ENCODE results near the gene MAP1A. TPM values are rescaled to one million over a fixed set of nuclear protein-coding genes. Genes with fewer than 3 reads are reported as not detected.

Gene MAP1A
- 10 to 100 TPM; 23.2 to 43.6 (median 34.2) TPM for polyA plus RNA-seq (ENCODE audit: insufficient read length in 10 of 10)
- long read RNA-seq, donor 1 = 0 reads
- long read RNA-seq, donor 2 = 0 reads
- long read RNA-seq, donor 3 = 0 reads
- long read RNA-seq, donor 4, partial matches to known transcripts = 7 of 7 reads
- long read RNA-seq, donor 4, other reads (novel, unspliced or antisense) = 0 of 7 reads
- long read RNA-seq, donor 5, partial matches to known transcripts = 33 of 33 reads
- long read RNA-seq, donor 5, other reads (novel, unspliced or antisense) = 0 of 33 reads
- long read RNA-seq, donor 6, partial matches to known transcripts = 5 of 5 reads
- long read RNA-seq, donor 6, other reads (novel, unspliced or antisense) = 0 of 5 reads
- long read RNA-seq, donor 7 = 0 reads
- long read RNA-seq, donor 8 = 0 reads
- long read RNA-seq, donor 9 = 0 reads

DNA sequence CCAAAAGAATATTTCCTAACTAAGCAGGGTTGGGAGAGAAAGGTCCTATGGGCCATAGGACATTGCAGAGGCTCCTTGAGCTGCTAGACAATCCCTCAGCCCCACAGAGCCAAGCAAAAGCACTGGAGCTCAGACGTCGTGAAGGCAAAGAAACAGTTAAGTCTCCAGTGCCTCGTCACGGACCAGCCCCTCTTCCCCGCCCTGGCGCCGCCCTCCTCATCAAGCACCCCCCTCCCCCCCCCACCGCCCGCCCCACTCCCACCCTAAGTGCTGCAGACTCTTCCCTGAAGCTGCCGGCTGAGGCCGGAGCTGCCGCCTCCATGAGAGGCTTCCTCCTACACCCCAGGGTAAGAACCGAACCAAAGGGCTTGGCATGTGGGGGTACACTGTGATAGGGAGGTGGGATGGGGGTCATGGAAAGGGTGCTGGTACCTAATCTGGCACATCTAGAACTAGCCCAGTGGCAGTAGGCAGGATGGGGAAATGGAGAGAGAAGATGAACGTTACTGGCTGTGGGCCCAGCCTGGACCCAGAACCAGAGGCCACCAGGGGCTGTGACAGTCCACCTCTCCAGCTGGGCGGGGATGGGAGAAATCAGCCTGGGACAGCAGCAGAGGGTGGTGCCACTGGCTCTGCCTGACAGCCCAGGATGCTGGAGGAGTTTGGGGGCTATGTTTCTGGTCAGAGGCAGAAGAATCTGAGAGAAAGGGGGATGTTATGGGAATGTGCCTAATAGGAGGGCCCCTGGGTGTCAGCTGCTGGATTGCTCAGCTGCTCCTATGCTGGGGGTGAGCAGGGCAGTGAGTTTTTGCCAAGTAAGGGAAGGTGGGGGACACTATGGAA, at the start of gene MAP1A:
Gene MAP1A (plus strand): TSS at position 255 of the 843 bp plus-strand sequence. CDS start 3,866 bp downstream, outside the sequence.
- peak; percentile 72 to 89 (median 77) for DNase-seq

DNA sequence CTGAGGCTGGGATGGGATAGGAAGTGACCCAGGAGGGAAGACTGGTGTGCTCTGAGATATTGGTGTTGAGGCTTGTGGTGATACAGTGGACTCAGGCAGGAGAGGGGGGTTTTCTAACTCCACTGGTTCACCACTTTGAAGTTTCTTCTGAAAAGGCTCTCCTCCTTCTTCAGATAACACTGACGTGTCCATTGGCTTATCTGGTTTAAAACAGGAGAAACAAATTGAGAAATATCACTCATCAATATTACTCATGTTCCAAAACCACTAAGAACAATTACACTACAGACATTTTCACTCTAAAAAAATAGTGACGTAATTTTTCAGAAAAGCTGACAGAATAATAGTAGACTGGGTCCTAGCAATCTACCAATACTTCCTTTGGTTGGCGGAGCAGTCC, 47.5 kb upstream of the MAP1A start:
- no peak for DNase-seq

DNA sequence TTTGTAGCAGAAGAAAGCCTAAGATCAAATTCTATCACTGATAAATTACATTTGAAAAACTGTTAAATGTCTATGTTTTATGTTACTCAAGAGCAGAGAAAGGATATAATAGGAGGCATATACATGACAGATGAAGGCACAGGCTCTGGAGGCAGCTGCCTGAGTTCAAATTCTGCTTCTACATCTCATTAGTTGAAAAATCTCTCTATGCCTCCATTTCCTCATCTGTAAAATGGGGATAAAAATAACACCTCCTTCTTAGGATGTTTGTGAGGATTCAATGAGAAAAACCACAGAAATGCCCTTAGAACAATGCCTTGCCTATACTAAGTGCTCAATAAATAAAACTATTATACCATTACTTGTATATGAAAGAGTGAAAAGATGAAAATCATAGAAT, 45.4 kb upstream of the MAP1A start:
- DNase-seq = no peak

DNA sequence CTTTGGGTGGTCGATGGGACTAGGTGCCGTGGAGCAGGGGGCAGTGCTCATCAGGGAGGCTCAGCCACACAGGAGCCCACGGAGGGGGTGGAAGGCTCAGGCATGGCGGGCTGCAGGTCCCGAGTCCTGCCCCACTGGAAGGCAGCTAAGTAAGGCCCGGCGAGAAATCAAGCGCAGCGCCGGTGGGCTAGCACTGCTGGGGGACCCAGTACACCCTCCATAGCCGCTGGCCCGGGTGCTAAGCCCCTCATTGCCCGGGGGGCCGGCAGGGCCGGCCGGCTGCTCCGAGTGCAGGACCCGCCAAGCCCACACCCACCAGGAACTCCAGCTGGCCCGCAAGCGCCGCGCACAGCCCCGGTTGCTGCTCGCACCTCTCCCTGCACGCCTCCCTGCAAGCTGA, 43.5 kb upstream of the MAP1A start:
- no peak for DNase-seq

DNA sequence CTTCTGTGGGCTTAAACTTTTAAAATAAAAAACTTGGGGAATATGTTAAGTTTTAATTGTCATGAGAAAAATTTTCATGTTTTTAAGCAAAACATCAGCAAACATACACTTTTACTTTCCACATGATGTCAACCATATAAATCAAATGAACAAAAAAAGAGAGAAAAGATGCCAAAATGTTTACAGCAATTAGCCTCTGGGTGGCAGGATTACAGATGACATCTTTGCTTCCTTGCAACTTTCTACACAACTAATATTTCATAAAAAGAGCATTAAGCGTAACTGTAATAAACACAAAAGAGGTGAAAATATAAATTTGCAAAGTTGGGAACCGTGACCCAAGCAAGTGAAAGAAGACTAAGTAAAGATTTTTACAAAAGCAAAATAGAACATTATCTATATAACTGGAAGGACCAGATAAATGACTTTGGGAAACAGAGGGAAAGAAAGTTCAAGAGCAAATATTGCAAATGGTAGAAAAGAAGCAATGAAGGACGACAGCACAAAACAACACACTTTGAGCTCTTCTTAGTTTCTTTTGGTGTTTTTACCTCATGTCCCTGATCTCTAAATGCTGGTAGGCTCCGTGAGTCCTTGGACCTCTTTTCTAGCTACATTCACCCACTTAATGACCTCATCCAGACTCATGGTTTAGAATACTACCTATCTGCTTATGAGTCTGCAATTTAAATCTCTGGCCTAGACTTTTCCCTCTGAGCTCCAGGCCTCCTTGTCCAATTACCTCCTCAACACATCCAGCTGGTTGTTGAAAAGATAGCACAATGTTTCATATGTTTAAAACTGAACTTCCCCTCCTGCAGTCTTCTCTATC, 33.9 kb upstream of the MAP1A start:
- peak in 2 of 3 donors; percentile 19 to 49 for DNase-seq

DNA sequence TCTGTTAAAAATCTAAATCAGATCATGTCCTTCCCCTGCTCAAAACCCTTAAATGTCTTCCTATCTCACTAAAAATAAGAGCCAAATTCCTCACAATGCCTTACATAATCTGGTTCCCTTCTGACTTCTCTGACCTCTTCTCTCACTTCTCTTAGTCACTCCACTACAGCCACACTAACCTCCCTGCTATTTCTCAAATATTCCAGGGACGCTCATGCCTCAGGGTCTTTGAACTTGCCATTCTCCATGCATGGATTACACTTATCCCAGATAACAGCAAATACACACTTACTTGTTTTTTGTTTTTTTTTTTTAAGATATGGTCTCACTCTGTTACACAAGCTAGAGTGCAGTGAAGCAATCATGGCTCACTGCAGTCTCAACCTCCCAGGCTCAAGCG, 33.0 kb upstream of the MAP1A start:
- no peak for DNase-seq

DNA sequence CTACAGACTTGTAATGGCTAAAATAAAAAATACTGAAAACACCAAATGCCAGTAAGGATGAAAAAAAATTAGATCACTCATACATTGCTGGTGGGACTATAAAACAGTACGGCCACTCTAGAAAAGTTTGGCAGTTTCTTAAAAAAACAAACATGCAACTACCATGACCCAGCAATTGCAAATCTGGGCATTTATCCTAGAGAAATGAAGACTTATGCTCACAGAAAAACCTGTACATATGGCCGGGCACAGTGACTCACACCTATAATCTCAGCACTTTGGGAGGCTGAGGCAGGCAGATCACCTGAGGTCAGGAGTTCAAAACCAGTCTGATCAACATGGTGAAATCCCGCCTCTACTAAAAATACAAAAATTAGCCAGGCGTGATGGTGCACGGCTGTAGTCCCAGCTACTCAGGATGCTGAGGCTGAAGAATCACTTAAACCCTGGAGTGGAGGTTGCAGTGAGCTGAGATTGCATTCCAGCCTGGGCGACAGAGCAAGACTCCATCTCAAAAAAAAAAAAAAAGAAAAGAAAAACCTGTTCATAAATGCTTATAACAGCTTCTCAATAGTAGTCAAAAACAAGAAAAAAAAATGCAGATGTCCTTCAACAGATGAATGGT, 30.0 kb upstream of the MAP1A start:
- no peak for DNase-seq

DNA sequence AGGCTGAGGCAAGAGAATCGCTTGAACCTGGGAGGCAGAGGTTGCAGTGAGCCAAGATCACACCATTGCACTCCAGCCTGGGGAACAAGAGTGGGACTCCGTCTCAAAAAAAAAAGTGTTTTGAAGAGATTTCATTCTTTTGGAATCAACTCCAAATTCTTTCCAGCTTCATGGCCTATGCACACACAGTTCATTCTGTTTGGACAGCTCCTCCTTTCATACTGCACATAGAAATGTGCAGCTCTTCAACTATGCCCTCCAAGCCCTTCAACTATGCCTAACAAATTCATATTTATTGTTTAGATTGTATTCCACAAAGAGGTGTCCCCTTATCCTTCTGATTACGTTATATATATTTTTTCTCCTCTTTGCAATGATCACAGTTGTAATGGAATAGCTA, 28.6 kb upstream of the MAP1A start:
- no peak for DNase-seq

DNA sequence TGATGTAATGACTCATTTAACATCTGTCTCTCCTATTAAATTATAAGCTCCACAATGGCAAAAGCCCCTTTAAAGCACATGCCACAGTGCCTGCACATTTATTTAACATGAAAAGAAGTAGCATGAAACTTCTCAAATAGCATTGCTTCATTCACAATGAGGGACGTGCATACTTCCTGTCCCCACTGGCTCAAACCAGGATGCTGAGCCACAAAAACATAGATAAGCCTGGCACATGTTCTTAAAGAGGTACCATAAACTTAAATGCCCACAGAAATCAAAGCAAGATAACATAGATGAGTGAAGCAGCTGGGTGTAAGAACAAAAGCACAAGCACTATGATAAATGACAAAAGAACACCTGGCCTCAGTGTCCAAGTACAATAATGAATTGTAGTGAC, 28.2 kb upstream of the MAP1A start:
- DNase-seq = no peak

DNA sequence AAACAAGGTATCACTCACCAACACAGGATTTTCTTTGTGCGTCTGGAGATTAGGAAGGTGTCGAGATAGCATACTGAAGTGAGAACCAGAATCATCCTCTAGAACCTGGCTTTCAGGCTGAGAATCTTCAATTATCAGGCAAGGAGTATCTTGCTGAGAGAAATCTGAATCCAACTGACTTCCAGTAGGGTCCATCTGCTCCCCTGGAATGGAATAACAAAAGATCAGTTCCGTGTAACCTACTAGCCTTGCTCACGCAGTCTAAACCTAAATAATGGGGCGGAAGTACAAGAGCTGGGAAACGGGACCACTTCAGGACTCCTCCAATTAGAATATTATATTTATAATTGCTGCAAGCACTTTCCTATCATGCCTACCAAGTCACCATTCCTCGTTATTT, 25.1 kb upstream of the MAP1A start:
- DNase-seq = no peak

DNA sequence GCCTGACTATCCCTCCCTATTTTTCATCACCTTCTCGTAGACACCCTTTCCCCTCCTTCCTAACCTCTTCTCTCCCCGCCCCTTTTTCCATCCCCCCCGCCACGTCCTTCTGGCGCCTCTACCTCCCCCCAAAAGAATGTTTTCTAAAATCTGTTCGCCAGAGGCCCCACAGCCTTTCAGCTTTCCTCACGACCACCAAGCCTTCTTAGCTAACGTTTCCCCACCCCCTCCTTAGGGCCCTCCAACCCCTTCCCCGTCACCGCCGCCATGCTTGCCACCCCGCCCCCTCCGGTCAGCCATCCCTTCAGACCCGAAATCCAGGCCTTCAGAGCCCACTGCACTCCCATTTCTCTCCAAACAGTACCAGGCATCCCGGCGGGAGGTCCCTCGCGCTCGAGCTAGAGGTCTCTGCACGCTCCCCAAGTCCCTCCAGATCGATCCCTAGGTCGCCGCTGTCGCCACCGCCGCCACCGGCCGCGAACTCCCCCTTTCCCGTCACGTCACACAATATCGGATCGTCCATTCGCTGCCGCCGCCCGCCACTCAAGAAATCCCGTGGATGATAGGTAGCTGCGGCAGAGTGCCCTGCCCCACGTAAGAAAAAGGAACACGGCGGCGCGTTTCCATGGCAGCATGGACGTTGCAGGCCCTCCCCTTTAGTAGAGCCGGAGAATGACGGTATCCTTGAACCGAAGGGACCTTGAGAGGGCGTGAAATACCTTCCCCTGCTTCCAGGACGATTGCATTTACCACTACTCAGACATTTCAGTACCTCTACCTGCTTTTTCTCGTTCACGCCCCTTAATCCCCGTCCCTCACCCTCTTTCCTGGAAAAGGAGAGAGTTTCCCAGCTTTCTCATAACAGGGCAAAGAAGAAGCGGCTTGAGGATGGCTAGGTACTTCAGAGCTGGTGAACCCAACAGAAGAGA, 24.5 kb upstream of the MAP1A start, which contains the start of gene TP53BP1:
Gene TP53BP1 (minus strand): TSS at position 484 of the 929 bp plus-strand sequence. CDS start 113 bp downstream, at position 371.
- DNase-seq = peak; percentile 95 to 98 (median 96)

DNA sequence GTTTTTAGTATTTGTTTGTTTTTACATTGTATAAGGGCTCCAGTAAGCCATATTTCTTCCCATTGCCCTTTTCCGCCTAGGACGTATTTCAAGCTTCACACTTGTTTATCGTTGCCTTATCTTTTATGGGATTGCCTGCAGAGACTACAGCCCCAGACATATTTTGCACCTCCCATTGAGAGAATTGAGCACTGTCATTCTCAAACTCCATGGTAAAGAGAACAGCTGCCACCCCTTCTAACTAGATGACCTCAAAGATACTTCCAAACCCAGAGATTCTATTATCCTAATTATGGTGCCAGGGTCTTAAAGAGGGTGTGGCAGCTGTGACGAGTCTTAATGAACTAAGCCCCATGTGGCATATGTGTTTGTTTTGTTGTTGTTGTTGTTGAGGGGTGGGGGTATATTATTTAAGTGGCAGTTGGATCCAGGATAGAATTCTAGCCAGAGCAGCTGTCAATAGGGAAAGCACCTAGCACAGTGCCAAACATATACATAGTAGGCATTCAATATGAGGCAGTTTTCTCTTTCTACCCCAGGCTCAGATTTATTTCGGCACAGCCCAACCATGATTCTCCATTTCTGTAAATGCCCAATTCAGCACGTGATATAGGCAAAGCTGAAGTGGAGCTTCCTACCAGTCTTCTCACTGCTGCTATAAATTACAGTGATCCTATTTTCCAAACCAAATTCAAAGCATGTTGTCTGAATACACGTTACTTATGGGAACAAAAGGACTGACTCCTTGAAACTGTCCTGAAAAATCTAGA, 23.5 kb upstream of the MAP1A start:
- peak in 2 of 3 donors; percentile 15 to 50 for DNase-seq

DNA sequence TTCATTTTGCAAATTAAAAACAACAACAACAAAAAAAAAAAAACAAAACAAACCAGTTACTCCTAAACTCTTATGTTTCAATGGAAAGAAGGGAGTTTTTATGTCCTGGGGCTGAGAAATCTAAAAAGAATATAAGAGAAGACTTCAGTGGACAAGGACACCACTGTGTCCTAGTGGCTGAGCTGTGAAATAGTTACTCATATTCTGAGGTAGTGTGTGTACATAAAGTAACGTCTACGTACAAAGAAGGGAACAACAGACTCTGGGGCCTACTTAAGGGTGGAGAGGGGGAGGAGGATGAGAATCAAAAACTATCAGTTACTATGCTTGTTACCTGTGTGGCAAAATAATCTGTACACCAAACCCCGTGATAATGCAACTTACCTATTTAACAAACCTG, 18.4 kb upstream of the MAP1A start:
- DNase-seq = no peak

DNA sequence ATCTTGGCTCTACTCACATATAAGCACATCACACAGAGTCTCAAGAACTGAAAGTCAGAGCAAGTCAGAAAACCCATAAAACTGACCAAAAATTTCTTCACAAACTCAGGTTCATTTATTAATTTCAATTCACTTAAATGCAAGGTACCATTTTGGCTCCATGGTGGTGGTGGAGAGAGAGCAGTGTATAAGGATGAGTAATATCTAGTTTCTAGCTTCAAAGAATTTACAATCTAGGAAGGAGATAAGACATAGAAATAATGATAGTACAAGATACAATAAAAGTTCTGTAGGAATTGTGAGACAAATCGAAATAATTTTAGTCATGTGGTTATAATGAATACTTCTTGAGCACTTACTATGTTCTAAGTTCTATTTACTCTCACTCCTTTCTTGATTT, 17.8 kb upstream of the MAP1A start:
- no peak for DNase-seq

DNA sequence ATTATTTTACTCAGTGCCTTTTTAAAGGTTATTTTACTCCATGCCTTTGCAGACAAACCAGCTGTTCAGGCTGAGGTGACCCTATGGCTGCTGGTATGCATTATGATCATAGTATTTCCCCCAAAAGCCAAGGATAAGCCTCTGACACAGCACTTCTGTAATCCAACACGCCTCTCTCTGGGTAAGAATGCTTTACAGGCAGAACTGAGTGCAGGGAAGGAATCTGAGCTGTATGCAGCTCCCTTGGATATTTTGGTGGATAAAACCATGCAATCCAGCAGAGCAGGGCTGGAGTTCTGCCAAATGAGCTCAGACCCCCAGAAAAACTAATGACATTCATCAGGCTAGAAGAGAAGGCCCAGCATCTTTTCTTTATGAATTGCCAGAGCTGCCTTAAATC, 11.7 kb upstream of the MAP1A start:
- DNase-seq = peak; percentile 39 to 71 (median 59)

DNA sequence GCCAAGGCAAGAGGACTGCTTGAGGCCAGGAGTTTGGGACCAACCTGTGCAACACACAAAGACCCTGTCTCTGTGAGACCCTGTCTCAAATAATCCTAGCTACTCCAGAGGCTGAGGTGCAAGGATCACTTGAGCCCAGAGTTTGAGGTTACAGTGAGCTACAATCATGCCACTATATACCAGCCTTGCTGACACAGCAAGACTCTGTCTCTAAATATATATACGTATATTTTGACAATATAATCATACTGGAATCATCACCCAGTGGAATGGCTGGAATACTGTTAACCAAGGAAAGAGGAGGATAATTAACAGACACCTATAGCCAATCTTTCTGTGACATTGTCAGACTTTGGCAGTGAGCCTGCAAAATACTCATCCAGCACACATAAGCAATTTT, 9.0 kb upstream of the MAP1A start:
- no peak for DNase-seq

DNA sequence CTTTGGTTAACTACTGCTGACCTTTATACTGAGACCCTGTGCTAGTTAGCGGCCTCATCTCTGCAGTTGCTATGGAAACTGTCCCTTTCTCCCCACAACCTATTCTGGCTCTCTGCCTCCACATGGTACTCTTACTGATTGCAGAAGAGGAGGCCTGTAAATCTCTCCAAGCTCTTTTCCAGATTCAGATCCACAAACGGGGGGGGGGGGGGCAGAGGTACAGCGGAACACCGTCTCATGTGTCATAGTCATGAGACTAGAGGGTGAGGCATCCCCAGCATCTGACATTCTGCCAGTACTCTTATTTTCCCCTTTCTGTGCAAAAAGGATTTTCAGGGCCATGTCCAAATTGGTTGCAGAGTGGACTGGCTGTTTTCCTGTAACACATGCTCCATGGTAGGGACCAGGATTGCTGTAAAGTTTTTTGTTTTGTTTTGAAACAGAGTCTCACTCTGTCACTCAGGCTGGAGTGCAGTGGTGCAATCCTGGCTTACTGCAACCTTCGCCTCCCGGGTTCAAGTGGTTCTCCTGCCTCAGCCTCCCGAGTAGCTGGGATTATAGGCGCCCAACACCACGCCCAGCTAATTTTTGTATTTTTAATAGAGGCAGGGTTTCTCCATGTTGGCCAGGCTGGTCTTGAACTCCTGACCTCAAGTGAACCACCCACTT, 8.3 kb upstream of the MAP1A start:
- peak in 2 of 3 donors; percentile 33 to 69 for DNase-seq

DNA sequence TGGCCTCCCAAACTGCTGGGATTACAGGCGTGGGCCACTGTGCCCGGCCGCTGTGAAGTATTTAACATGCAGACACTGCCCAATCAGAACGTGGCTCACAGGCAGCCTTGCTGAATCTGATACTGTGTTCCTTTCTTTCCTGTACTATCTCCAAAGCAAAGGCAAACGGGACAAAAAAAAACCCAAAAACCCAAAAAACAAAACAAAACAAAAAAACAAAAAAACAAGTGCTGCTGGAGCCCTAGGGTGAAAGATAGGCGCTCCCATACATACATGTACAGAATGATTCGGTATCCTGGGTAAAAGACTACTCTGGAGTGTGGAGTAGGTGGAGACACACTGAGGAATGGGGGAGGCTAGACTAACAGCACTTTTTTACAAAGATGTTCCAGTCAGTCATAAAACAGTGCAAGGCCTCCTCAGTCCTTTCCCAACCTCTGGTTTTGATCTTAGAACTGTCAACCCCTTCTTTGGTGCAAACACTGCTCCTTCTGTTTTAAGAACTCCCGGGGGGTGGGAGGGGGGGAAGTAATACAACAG, 7.7 kb upstream of the MAP1A start:
- DNase-seq = peak in 2 of 3 donors; percentile 34 to 73

All from muscle of back (tissue), 13 donors.